ENCODE data around the gene RGSL1. TPM values are rescaled to one million over a fixed set of nuclear protein-coding genes. Genes with fewer than 3 reads are reported as not detected.

Gene RGSL1
- polyA plus RNA-seq, 1 experiment: not detected

GRCh38 chr1:182584746-182585145 lies 134.8 kb downstream of the RGSL1 start:
- no peaks in the 10 kb centered on the region for H3K27me3 ChIP-seq (ENCODE audit: control insufficient read depth, insufficient read depth, low read length)
- CTCF ChIA-PET: interaction anchor here (1.7 kb wide), 1 partner anchor 200 kb away, joined by 5 read pairs; no protein-coding TSS in a partner anchor
- POLR2A ChIA-PET: no interaction called here
- no peak for TF ChIP-seq CTCF (IDR thresholded peaks at IDR 0.05; ENCODE audit: insufficient read depth, low read depth, low read length)
- H3K4me3 ChIP-seq (ENCODE audit: low read depth, low read length): no peak overlapping the region
- no peak for DNase-seq (ENCODE audit: low read depth)
- H3K36me3 ChIP-seq (ENCODE audit: control insufficient read depth, insufficient read depth, low read length): peaks cover 3% of the 10 kb centered on the region

DNA sequence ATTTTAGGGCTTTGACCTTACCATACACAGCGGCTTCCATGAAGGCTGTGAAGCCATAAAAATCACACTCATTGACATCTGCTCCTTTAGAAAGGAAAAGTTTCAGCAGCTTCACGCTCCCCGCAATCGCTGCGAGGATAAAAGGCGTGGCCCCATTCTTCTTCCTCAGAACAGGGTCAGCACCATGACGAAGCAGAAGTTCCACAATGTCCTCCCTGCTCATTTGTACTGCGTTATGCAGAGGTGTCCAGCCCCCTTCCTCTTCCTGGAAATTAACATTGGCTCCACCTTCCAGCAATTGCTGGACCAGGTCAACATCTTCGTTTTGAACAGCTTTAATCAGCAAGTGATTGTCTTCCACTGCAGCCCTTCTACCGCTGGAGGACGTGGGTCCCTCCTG lies 136.4 kb downstream of the RGSL1 start:
- no peak for DNase-seq (ENCODE audit: low read depth)
- ChIA-PET CTCF (interaction anchor here (2.8 kb wide), 1 partner anchor 15 kb away, joined by 8 read pairs; no protein-coding TSS in a partner anchor), POLR2A (no interaction called here)
- H3K4me3 ChIP-seq (ENCODE audit: low read depth, low read length): no peak overlapping the region
- H3K36me3 ChIP-seq (ENCODE audit: control insufficient read depth, insufficient read depth, low read length): peaks cover 1% of the 10 kb centered on the region; the same call in 1 of the 2 replicates
- H3K27me3 ChIP-seq (ENCODE audit: control insufficient read depth, insufficient read depth, low read length): no peaks in the 10 kb centered on the region
- no peak for TF ChIP-seq CTCF (IDR thresholded peaks at IDR 0.05; ENCODE audit: insufficient read depth, low read depth, low read length)

GRCh38 chr1:182587093-182587492 lies 137.1 kb downstream of the RGSL1 start:
- no peak for TF ChIP-seq CTCF (IDR thresholded peaks at IDR 0.05; ENCODE audit: insufficient read depth, low read depth, low read length)
- ChIA-PET CTCF (interaction anchor here (0.7 to 2.8 kb wide), 2 partner anchors 11 to 14 kb away, joined by 3 to 8 read pairs; no protein-coding TSS in a partner anchor), POLR2A (no interaction called here)
- DNase-seq (ENCODE audit: low read depth): no peak
- H3K4me3 ChIP-seq (ENCODE audit: low read depth, low read length): no peak overlapping the region
- H3K27me3 ChIP-seq (ENCODE audit: control insufficient read depth, insufficient read depth, low read length): no peaks in the 10 kb centered on the region
- H3K36me3 ChIP-seq (ENCODE audit: control insufficient read depth, insufficient read depth, low read length): peaks cover 1% of the 10 kb centered on the region; the same call in 1 of the 2 replicates

GRCh38 chr1:182587666-182588499 lies 137.9 kb downstream of the RGSL1 start:
- no peaks in the 10 kb centered on the region for H3K36me3 ChIP-seq (ENCODE audit: control insufficient read depth, insufficient read depth, low read length)
- no peak for DNase-seq (ENCODE audit: low read depth)
- H3K27me3 ChIP-seq (ENCODE audit: control insufficient read depth, insufficient read depth, low read length): no peaks in the 10 kb centered on the region
- TF ChIP-seq CTCF (IDR thresholded peaks at IDR 0.05; ENCODE audit: insufficient read depth, low read depth, low read length): no peak
- ChIA-PET POLR2A (no interaction called here), CTCF (interaction anchor here (0.7 to 2.8 kb wide), 4 partner anchors 8 to 16 kb away, joined by 3 to 8 read pairs (median 6); no protein-coding TSS in a partner anchor)
- peak overlapping the region; percentile 67 for H3K4me3 ChIP-seq (ENCODE audit: low read depth, low read length)

All from BJ (cell line).